GM21528 (cell line): ENCODE measurements around the gene ETS1.
A peak's percentile ranks its signal among the peaks of the same experiment; 100 is the strongest.

Experiments
- ATAC-seq: cut with Tn5 transposase; IDR thresholded peaks from one replicate; pipeline ENCODE4 v1.9.1; 2021; ENCODE audit warnings: mild to moderate bottlenecking, moderate library complexity; ENCODE audit not compliant: unreplicated experiment, low FRiP score

The ETS1 gene

GRCh38 chr11:128619540-128620308, 32.4 kb upstream of the ETS1 start:
- ATAC-seq = no peak

- ATAC-seq = no peak
Measured at GRCh38 chr11:128619007-128619406, 31.6 kb upstream of the ETS1 start.

- ATAC-seq = no peak
Measured at GRCh38 chr11:128618603-128619002, 31.2 kb upstream of the ETS1 start.

- ATAC-seq = no peak
Measured at GRCh38 chr11:128616161-128616560, 28.8 kb upstream of the ETS1 start.

- ATAC-seq = no peak
Measured at GRCh38 chr11:128615612-128616011, 28.3 kb upstream of the ETS1 start.

- no peak for ATAC-seq
Measured at GRCh38 chr11:128615076-128615475, 27.7 kb upstream of the ETS1 start.

- no peak for ATAC-seq
Measured at GRCh38 chr11:128614026-128614425, 26.7 kb upstream of the ETS1 start.

- no peak for ATAC-seq
Measured at GRCh38 chr11:128613300-128613995, 26.1 kb upstream of the ETS1 start.

GRCh38 chr11:128610721-128611617, 23.6 kb upstream of the ETS1 start:
- ATAC-seq = peak; percentile 98

GRCh38 chr11:128609785-128610184, 22.4 kb upstream of the ETS1 start:
- no peak for ATAC-seq

- ATAC-seq = no peak
Measured at GRCh38 chr11:128608746-128609407, 21.5 kb upstream of the ETS1 start.

GRCh38 chr11:128607819-128608218, 20.5 kb upstream of the ETS1 start:
- no peak for ATAC-seq

GRCh38 chr11:128604723-128605122, 17.4 kb upstream of the ETS1 start:
- no peak for ATAC-seq

- no peak for ATAC-seq
Measured at GRCh38 chr11:128603752-128604414, 16.5 kb upstream of the ETS1 start.

GRCh38 chr11:128603003-128603696, 15.8 kb upstream of the ETS1 start:
- no peak for ATAC-seq

GRCh38 chr11:128599729-128600128, 12.4 kb upstream of the ETS1 start:
- no peak for ATAC-seq

- ATAC-seq = no peak
Measured at GRCh38 chr11:128598506-128599150, 11.3 kb upstream of the ETS1 start.

GRCh38 chr11:128598096-128598495, 10.7 kb upstream of the ETS1 start:
- no peak for ATAC-seq

GRCh38 chr11:128597209-128597608, 9.9 kb upstream of the ETS1 start:
- ATAC-seq = no peak
